HG03460 (cell line): ENCODE results near the gene RYR2.

Experiments used
- ATAC-seq: cut with Tn5 transposase; IDR thresholded peaks from one replicate; pipeline ENCODE4 v1.9.1; 2021; ENCODE audit not compliant: unreplicated experiment

Gene RYR2

GRCh38 chr1:237187842-237188241, 145.9 kb downstream of the RYR2 start:
- ATAC-seq: no peak

GRCh38 chr1:237191403-237191802, 149.4 kb downstream of the RYR2 start:
- ATAC-seq: no peak

- no peak for ATAC-seq
Measured at GRCh38 chr1:237197470-237198425, 155.8 kb downstream of the RYR2 start.

GRCh38 chr1:237199026-237199425, 157.0 kb downstream of the RYR2 start:
- no peak for ATAC-seq

- ATAC-seq: no peak
Measured at GRCh38 chr1:237201155-237201554, 159.2 kb downstream of the RYR2 start.

GRCh38 chr1:237204841-237205240, 162.9 kb downstream of the RYR2 start:
- ATAC-seq: no peak

- ATAC-seq: no peak
Measured at GRCh38 chr1:237205400-237206064, 163.5 kb downstream of the RYR2 start.

- ATAC-seq: no peak
Measured at GRCh38 chr1:237206065-237206414, 164.1 kb downstream of the RYR2 start.

- ATAC-seq: no peak
Measured at GRCh38 chr1:237211031-237211430, 169.0 kb downstream of the RYR2 start.

GRCh38 chr1:237211540-237211939, 169.6 kb downstream of the RYR2 start:
- no peak for ATAC-seq

GRCh38 chr1:237219751-237220642, 178.0 kb downstream of the RYR2 start:
- ATAC-seq: no peak

- no peak for ATAC-seq
Measured at GRCh38 chr1:237223419-237223818, 181.4 kb downstream of the RYR2 start.

GRCh38 chr1:237226177-237226944, 184.4 kb downstream of the RYR2 start:
- ATAC-seq: no peak

- no peak for ATAC-seq
Measured at GRCh38 chr1:237227476-237227875, 185.5 kb downstream of the RYR2 start.

- ATAC-seq: no peak
Measured at GRCh38 chr1:237228421-237228820, 186.4 kb downstream of the RYR2 start.

- ATAC-seq: no peak
Measured at GRCh38 chr1:237229333-237229732, 187.3 kb downstream of the RYR2 start.

GRCh38 chr1:237232501-237232900, 190.5 kb downstream of the RYR2 start:
- no peak for ATAC-seq

GRCh38 chr1:237235091-237235490, 193.1 kb downstream of the RYR2 start:
- no peak for ATAC-seq

- ATAC-seq: no peak
Measured at GRCh38 chr1:237237721-237238120, 195.7 kb downstream of the RYR2 start.

- no peak for ATAC-seq
Measured at GRCh38 chr1:237239248-237239647, 197.3 kb downstream of the RYR2 start.

GRCh38 chr1:237241038-237241437, 199.1 kb downstream of the RYR2 start:
- no peak for ATAC-seq
